ENCODE measurements around the gene UQCC5.

DNA sequence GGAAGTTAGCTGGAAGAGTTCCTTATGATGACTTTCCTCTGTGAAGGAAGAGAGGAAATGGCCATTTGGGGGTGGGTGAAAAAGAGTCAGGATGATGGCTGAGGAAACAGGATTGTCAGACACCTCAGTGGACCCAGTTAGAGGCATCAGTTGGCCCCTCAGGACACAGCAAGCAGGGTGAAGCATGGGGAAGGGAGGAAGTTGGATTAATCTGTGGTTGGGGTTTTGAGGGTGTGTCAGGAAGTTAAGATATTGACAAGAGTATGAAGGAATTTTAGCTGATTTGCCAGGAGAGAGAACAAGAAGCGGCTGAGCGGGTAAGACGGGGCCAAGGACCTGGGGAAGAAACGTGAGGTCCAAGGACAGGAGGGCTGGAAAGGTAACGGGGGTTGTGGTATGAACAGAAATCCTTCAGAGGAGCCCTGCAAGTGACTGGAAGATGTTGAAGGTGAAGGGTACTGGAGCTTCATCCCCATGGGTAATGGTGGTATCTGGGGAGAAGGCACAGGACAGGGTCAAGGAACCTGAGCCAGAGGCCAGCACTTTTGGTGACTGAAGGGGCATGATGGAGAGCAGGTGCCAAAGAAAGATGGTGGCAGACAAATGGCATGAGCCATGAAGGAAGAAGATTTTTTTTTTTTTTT is 2.7 kb downstream of the UQCC5 start:
- no peak for TF ChIP-seq POLR2AphosphoS5 (IDR thresholded peaks at IDR 0.05; ENCODE audit: low read depth, low read length)
- no peak for TF ChIP-seq REST (IDR thresholded peaks at IDR 0.05; ENCODE audit: insufficient read depth in 1 of 2, low read depth in 2 of 2, low read length in 2 of 2)
- no peak for TF ChIP-seq TAF1 (IDR thresholded peaks at IDR 0.05; ENCODE audit: borderline replicate concordance, insufficient read depth, low read length)
- no peak for TF ChIP-seq SIN3A (IDR thresholded peaks at IDR 0.05; ENCODE audit: borderline replicate concordance, insufficient read depth, low read length)
- no peak for TF ChIP-seq FOXP2 (optimal IDR thresholded peaks at IDR 0.05; ENCODE audit: borderline replicate concordance, extremely low read depth, extremely low read length, insufficient read depth)
